NCI-H146 (cell line): ENCODE measurements around the gene GLA.
A peak's percentile ranks its signal among the peaks of the same experiment; 100 is the strongest.

Source experiments
- DNase-seq: peaks from one replicate; lab custom pipeline; 2025; lab: John Stamatoyannopoulos, UW

GLA gene

DNA sequence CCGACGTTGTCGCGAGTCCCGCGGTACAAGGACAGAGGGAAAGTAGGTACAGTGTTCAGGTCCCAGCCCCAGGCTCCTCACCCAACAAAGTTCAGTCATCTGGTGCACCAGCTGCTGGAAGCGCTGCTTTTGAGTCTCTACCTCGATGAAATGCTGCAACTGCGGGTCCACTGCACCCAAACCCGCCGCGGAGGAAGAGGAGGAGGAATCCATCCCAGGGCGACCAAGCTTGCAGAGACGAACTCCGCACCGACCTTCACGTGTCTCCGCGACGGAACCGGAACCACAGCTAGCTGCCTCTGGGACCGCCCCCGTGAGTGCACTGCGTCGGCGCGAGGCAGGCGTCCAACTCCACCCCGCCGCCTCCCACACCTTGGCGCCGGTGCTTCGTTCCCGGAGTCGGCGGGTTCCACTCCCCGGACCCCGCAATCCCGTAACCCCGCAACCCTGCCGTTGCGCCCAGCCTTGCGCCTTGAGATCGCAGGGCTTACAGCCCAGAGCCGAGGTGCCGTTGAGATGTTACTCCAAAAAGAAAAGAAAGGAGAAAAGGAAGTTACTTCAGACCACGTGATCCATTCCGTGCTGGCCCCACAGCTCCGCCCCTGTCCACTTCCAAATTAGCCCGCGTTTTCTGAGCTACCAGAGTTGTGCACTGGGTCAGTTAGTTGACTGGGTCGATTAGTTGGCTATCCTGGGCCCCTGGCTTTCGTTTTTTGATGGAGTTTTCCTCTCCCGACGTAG is 59.1 kb downstream of the GLA start, which contains the start of gene TIMM8A:
Gene TIMM8A (minus strand): TSS at position 291 of the 741 bp plus-strand sequence. CDS start 78 bp downstream, at position 213.
- DNase-seq: peak; percentile 78

DNA sequence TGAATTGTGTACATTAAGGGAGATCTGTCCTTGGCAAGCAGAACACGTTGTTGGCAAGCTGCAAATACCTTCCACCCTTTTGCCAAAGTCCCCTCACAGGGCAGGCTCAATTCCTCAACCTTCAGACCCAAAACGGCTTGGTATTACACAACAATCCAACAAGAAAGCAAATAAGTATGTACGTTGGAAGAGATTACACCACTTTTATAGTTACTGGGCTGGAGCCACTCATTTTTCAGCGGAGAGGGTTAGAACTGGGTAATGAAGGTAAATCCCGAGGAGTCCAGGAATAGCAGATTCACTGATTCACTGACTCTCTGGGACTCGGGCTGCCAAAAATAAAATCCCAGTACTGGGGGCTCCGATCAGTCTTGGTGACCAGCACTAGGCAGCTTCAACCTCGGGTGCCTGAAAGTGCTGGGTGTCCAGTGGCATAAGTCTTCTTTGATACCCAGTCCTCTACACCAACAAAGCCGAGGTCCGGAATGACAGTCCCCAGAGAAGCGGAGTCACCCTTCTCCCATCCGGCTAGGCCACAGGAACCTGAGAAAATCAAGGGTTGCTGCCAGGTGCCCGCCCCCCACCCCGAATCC is 59.8 kb downstream of the GLA start:
- DNase-seq: no peak
